Measurements from ENCODE around the gene IREB2. TPM values are rescaled to one million over a fixed set of nuclear protein-coding genes. Genes with fewer than 3 reads are reported as not detected.
"Not testable (repeated sequence)": the region's sequence is repeated elsewhere in the genome, so short reads cannot be mapped to it uniquely, and the experiment has no call there.

IREB2 gene
- total RNA-seq, 1 experiment from 2014 or later, result 18.0 TPM

GRCh38 chr15:78434711-78435110 lies 3.3 kb upstream of the IREB2 start:
- DNase-seq (ENCODE audit: low spot score), result not testable (repeated sequence)

- no peak for DNase-seq (ENCODE audit: low spot score)
These were observed 782 bp upstream of the IREB2 start for GRCh38 chr15:78437107-78437761.

- no peak for DNase-seq (ENCODE audit: low spot score)
These were observed 736 bp downstream of the IREB2 start for GRCh38 chr15:78438619-78439285.

- DNase-seq (ENCODE audit: low spot score), result no peak
These were observed 2.7 kb downstream of the IREB2 start for GRCh38 chr15:78440375-78441373.

- DNase-seq (ENCODE audit: low spot score), result no peak
These were observed 6.2 kb downstream of the IREB2 start for GRCh38 chr15:78444255-78444654.

GRCh38 chr15:78445875-78446274 lies 7.9 kb downstream of the IREB2 start:
- no peak for DNase-seq (ENCODE audit: low spot score)

GRCh38 chr15:78446551-78446950 lies 8.5 kb downstream of the IREB2 start:
- no peak for DNase-seq (ENCODE audit: low spot score)

- no peak for DNase-seq (ENCODE audit: low spot score)
These were observed 10.6 kb downstream of the IREB2 start for GRCh38 chr15:78448441-78449219.

- DNase-seq (ENCODE audit: low spot score), result no peak
These were observed 11.4 kb downstream of the IREB2 start for GRCh38 chr15:78449220-78449999.

- DNase-seq (ENCODE audit: low spot score), result no peak
These were observed 12.4 kb downstream of the IREB2 start for GRCh38 chr15:78450285-78450858.

- DNase-seq (ENCODE audit: low spot score), result no peak
These were observed 14.5 kb downstream of the IREB2 start for GRCh38 chr15:78452485-78452884.

- no peak for DNase-seq (ENCODE audit: low spot score)
These were observed 15.4 kb downstream of the IREB2 start for GRCh38 chr15:78453447-78453846.

- no peak for DNase-seq (ENCODE audit: low spot score)
These were observed 17.0 kb downstream of the IREB2 start for GRCh38 chr15:78454992-78455391.

- no peak for DNase-seq (ENCODE audit: low spot score)
These were observed 17.7 kb downstream of the IREB2 start for GRCh38 chr15:78455749-78456148.

- DNase-seq (ENCODE audit: low spot score), result no peak
These were observed 18.4 kb downstream of the IREB2 start for GRCh38 chr15:78456426-78456825.

- DNase-seq (ENCODE audit: low spot score), result peak; percentile 36
These were observed 19.1 kb downstream of the IREB2 start for GRCh38 chr15:78457101-78457500.

- no peak for DNase-seq (ENCODE audit: low spot score)
These were observed 22.7 kb downstream of the IREB2 start for GRCh38 chr15:78460737-78461136.

GRCh38 chr15:78461171-78461888 lies 23.3 kb downstream of the IREB2 start:
- DNase-seq (ENCODE audit: low spot score), result no peak

GRCh38 chr15:78469031-78469430 lies 31.0 kb downstream of the IREB2 start:
- no peak for DNase-seq (ENCODE audit: low spot score)

GRCh38 chr15:78477295-78477694 lies 39.3 kb downstream of the IREB2 start:
- DNase-seq (ENCODE audit: low spot score), result no peak

All from A172 (cell line).